CD4-positive, alpha-beta T cell (primary cell): ENCODE measurements around the gene ACYP2. TPM values are rescaled to one million over a fixed set of nuclear protein-coding genes. Genes with fewer than 3 reads are reported as not detected.
"Not testable (repeated sequence)": the region's sequence is repeated elsewhere in the genome, so short reads cannot be mapped to it uniquely, and the experiment has no call there.

Source experiments
- ATAC-seq: fragments of 200-7000 bp; cut with Tn5 transposase; one replicate; pipeline ENCODE4 v1.10.0; 2022; ENCODE audit warnings: mild to moderate bottlenecking; ENCODE audit not compliant: poor library complexity
- CTCF ChIA-PET: fragments of 350-600 bp; sonication (Branson Sonifier 250); formaldehyde crosslinking; loops from one replicate; lab custom pipeline; 2021; ENCODE audit warnings: antibody characterized with exemption, inconsistent platforms; lab: Charles Lee
- POLR2A ChIA-PET: fragments of 350-600 bp; sonication (Branson Sonifier 250); formaldehyde crosslinking; loops from one replicate; lab custom pipeline; 2021; ENCODE audit warnings: antibody characterized with exemption, inconsistent platforms; lab: Charles Lee
- DNase-seq, 14 experiments: peaks; one replicate each; pipeline ENCODE4 v3.0.0-alpha.2; 2013 to 2020; ENCODE audit warnings: mixed read lengths in 2 of 14
- H3K27ac ChIP-seq, 2 donors: one replicate each; pipeline versions ENCODE4 v1.5.1 to v1.7.0; 2013; ENCODE audit warnings: low read length in 2 of 2, low read depth in 1 of 2, mild to moderate bottlenecking in 1 of 2
- H3K27me3 ChIP-seq, 2 experiments: 1 replicate in 1 of 2; 2 replicates in 1 of 2; pipeline versions ENCODE4 v1.6.1 to v1.7.0; 2013; ENCODE audit warnings: low read length in 2 of 2, control low read depth in 1 of 2, mild to moderate bottlenecking in 1 of 2, moderate library complexity in 1 of 2; ENCODE audit not compliant: insufficient read depth in 2 of 2, control insufficient read depth in 1 of 2
- H3K36me3 ChIP-seq: one replicate; pipeline ENCODE4 v1.6.1; 2013; ENCODE audit warnings: low read length, control low read depth; ENCODE audit not compliant: insufficient read depth
- H3K4me1 ChIP-seq: one replicate; pipeline ENCODE4 v1.6.1; 2013; ENCODE audit warnings: low read length, control low read depth; ENCODE audit not compliant: insufficient read depth
- H3K4me3 ChIP-seq: one replicate; pipeline ENCODE4 v1.5.1; 2013; ENCODE audit warnings: mild to moderate bottlenecking, low read length, moderate library complexity
- H3K9me3 ChIP-seq, 2 experiments: 1 replicate in 1 of 2; 2 replicates in 1 of 2; pipeline versions ENCODE4 v1.6.1 to v1.7.0; 2013; ENCODE audit warnings: low read length in 2 of 2, mild to moderate bottlenecking in 2 of 2, control low read depth in 1 of 2, moderate library complexity in 1 of 2; ENCODE audit not compliant: control insufficient read depth in 1 of 2, insufficient read depth in 1 of 2
- H3K27ac Mint-ChIP-seq: one replicate; pipeline ENCODE4 v1.8.0; 2020; ENCODE audit warnings: mixed read lengths
- H3K27me3 Mint-ChIP-seq: one replicate; pipeline ENCODE4 v1.8.0; 2021; ENCODE audit warnings: mixed read lengths
- H3K36me3 Mint-ChIP-seq: one replicate; pipeline ENCODE4 v1.8.0; 2021; ENCODE audit warnings: low read depth, mixed read lengths
- H3K4me1 Mint-ChIP-seq: one replicate; pipeline ENCODE4 v1.8.0; 2021; ENCODE audit warnings: low read depth, mixed read lengths
- H3K4me3 Mint-ChIP-seq: one replicate; pipeline ENCODE4 v1.8.0; 2020; ENCODE audit warnings: mild to moderate bottlenecking, mixed read lengths
- H3K9me3 Mint-ChIP-seq: one replicate; pipeline ENCODE4 v1.8.0; 2020; ENCODE audit warnings: mixed read lengths
- CTCF ChIP-seq: fragments of 200-600 bp; IDR thresholded peaks from one replicate; pipeline ENCODE4 v1.8.0; 2022; ENCODE audit warnings: antibody characterized with exemption, mild to moderate bottlenecking
- intact Hi-C, 2 experiments: fragments of 100-400 bp; cut with DNase I in 1 of 2; cut with micrococcal nuclease in 1 of 2; formaldehyde crosslinking; loops; one replicate each; pipeline versions ENCODE4 v1.15.1 to v1.9.0; 2023 to 2025; cut with DNase I, micrococcal nuclease
- total RNA-seq, 174 experiments: library from RNA in 2 of 174; stranded (reverse) in 2 of 174; gene quantifications; one replicate each; pipeline ENCODE4 v1.2.3 and lab custom pipeline; 2021 to 2026

ACYP2 gene
- total RNA-seq, 2 experiments from 2014 or later: 9.3 to 10.9 TPM

GRCh38 chr2:54260241-54260595 is 144.8 kb downstream of the ACYP2 start:
- H3K4me1 Mint-ChIP-seq: no peaks in the 10 kb centered on the region
- Histone ChIP-seq H3K4me1 (no peaks in the 10 kb centered on the region), H3K36me3 (no peaks in the 10 kb centered on the region), H3K4me3 (no peak overlapping the region), H3K27ac (no peak overlapping the region), H3K9me3 (peaks cover 0 to 16% of the 10 kb centered on the region in 2 experiments), H3K27me3 (no peaks in the 10 kb centered on the region)
- no peak overlapping the region for H3K4me3 Mint-ChIP-seq
- ChIA-PET CTCF (no interaction called here), POLR2A (no interaction called here)
- no peak overlapping the region for H3K27ac Mint-ChIP-seq
- ATAC-seq: no peak
- H3K9me3 Mint-ChIP-seq: peaks cover 12% of the 10 kb centered on the region
- peaks cover 26% of the 10 kb centered on the region for H3K36me3 Mint-ChIP-seq
- no peak for DNase-seq
- no peaks in the 10 kb centered on the region for H3K27me3 Mint-ChIP-seq
- intact Hi-C loops: no loop called here
- TF ChIP-seq CTCF: no peak

- ChIA-PET POLR2A (no interaction called here), CTCF (no interaction called here)
- Mint-ChIP-seq H3K4me1 (no peaks in the 10 kb centered on the region), H3K27ac (no peak overlapping the region), H3K27me3 (no peaks in the 10 kb centered on the region), H3K9me3 (peaks cover 14% of the 10 kb centered on the region), H3K36me3 (peaks cover 31% of the 10 kb centered on the region), H3K4me3 (no peak overlapping the region)
- H3K36me3 ChIP-seq: no peaks in the 10 kb centered on the region
- H3K27me3 ChIP-seq: no peaks in the 10 kb centered on the region
- no peak for ATAC-seq
- no peak overlapping the region for H3K4me3 ChIP-seq
- no peak for DNase-seq
- H3K27ac ChIP-seq: no peak overlapping the region
- TF ChIP-seq CTCF: no peak
- no peaks in the 10 kb centered on the region for H3K4me1 ChIP-seq
- peaks cover 0 to 6% of the 10 kb centered on the region in 2 experiments for H3K9me3 ChIP-seq
- intact Hi-C loops: no loop called here
Measured at GRCh38 chr2:54261537-54261936, 146.1 kb downstream of the ACYP2 start.

- ChIA-PET POLR2A (no interaction called here), CTCF (no interaction called here)
- Mint-ChIP-seq H3K4me1 (no peaks in the 10 kb centered on the region), H3K27me3 (no peaks in the 10 kb centered on the region), H3K4me3 (no peak overlapping the region), H3K9me3 (peaks cover 14% of the 10 kb centered on the region), H3K36me3 (peaks cover 35% of the 10 kb centered on the region), H3K27ac (no peak overlapping the region)
- TF ChIP-seq CTCF: no peak
- no peak overlapping the region for H3K27ac ChIP-seq
- intact Hi-C loops: no loop called here
- H3K36me3 ChIP-seq: no peaks in the 10 kb centered on the region
- ATAC-seq (no peak), DNase-seq (no peak)
- H3K4me1 ChIP-seq: no peaks in the 10 kb centered on the region
- no peak overlapping the region for H3K4me3 ChIP-seq
- H3K27me3 ChIP-seq: no peaks in the 10 kb centered on the region
- peaks cover 0 to 6% of the 10 kb centered on the region in 2 experiments for H3K9me3 ChIP-seq
Measured at GRCh38 chr2:54262015-54262765, 146.8 kb downstream of the ACYP2 start.

GRCh38 chr2:54265081-54265480 is 149.7 kb downstream of the ACYP2 start:
- CTCF ChIA-PET, H3K4me1 Mint-ChIP-seq, POLR2A ChIA-PET, H3K27ac ChIP-seq, H3K27me3 ChIP-seq, H3K9me3 ChIP-seq, H3K27ac Mint-ChIP-seq, ATAC-seq, H3K4me3 ChIP-seq, DNase-seq, H3K27me3 Mint-ChIP-seq, H3K4me3 Mint-ChIP-seq, H3K4me1 ChIP-seq, intact Hi-C loops, H3K36me3 ChIP-seq: not testable (repeated sequence)
- peaks cover 37% of the 10 kb centered on the region for H3K36me3 Mint-ChIP-seq
- H3K9me3 Mint-ChIP-seq: peaks cover 14% of the 10 kb centered on the region
